ENCODE measurements around the gene COPS8.
A peak's percentile ranks its signal among the peaks of the same experiment; 100 is the strongest.

The COPS8 gene

GRCh38 chr2:237085248-237086221 lies at the start of gene COPS8:
Gene COPS8, plus strand, starts transcription at chr2:237085889. Its CDS starts 76 bp downstream, at chr2:237085965.
- peak; percentile 81 to 88 (median 85) for DNase-seq (ENCODE audit: low read depth in 2 of 3, low spot score in 1 of 3)

- no peak for DNase-seq (ENCODE audit: low read depth in 2 of 3, low spot score in 1 of 3)
Measured at GRCh38 chr2:237039301-237040031, 46.2 kb upstream of the COPS8 start.

GRCh38 chr2:237041231-237041630 lies 44.5 kb upstream of the COPS8 start:
- no peak for DNase-seq (ENCODE audit: low read depth in 2 of 3, low spot score in 1 of 3)

GRCh38 chr2:237042101-237042500 lies 43.6 kb upstream of the COPS8 start:
- no peak for DNase-seq (ENCODE audit: low read depth in 2 of 3, low spot score in 1 of 3)

- no peak for DNase-seq (ENCODE audit: low read depth in 2 of 3, low spot score in 1 of 3)
Measured at GRCh38 chr2:237043866-237044265, 41.8 kb upstream of the COPS8 start.

- no peak for DNase-seq (ENCODE audit: low read depth in 2 of 3, low spot score in 1 of 3)
Measured at GRCh38 chr2:237044281-237044680, 41.4 kb upstream of the COPS8 start.

- no peak for DNase-seq (ENCODE audit: low read depth in 2 of 3, low spot score in 1 of 3)
Measured at GRCh38 chr2:237045449-237045848, 40.2 kb upstream of the COPS8 start.

- no peak for DNase-seq (ENCODE audit: low read depth in 2 of 3, low spot score in 1 of 3)
Measured at GRCh38 chr2:237048595-237048994, 37.1 kb upstream of the COPS8 start.

GRCh38 chr2:237051861-237052260 lies 33.8 kb upstream of the COPS8 start:
- DNase-seq (ENCODE audit: low read depth in 2 of 3, low spot score in 1 of 3), result no peak

GRCh38 chr2:237053066-237053465 lies 32.6 kb upstream of the COPS8 start:
- no peak for DNase-seq (ENCODE audit: low read depth in 2 of 3, low spot score in 1 of 3)

- no peak for DNase-seq (ENCODE audit: low read depth in 2 of 3, low spot score in 1 of 3)
Measured at GRCh38 chr2:237055386-237056100, 30.1 kb upstream of the COPS8 start.

- no peak for DNase-seq (ENCODE audit: low read depth in 2 of 3, low spot score in 1 of 3)
Measured at GRCh38 chr2:237056287-237056875, 29.3 kb upstream of the COPS8 start.

GRCh38 chr2:237057107-237057506 lies 28.6 kb upstream of the COPS8 start:
- DNase-seq (ENCODE audit: low read depth in 2 of 3, low spot score in 1 of 3), result no peak

- no peak for DNase-seq (ENCODE audit: low read depth in 2 of 3, low spot score in 1 of 3)
Measured at GRCh38 chr2:237057893-237058300, 27.8 kb upstream of the COPS8 start.

- no peak for DNase-seq (ENCODE audit: low read depth in 2 of 3, low spot score in 1 of 3)
Measured at GRCh38 chr2:237058423-237058822, 27.3 kb upstream of the COPS8 start.

GRCh38 chr2:237059155-237059875 lies 26.4 kb upstream of the COPS8 start:
- DNase-seq (ENCODE audit: low read depth in 2 of 3, low spot score in 1 of 3), result no peak

GRCh38 chr2:237060534-237061312 lies 25.0 kb upstream of the COPS8 start:
- DNase-seq (ENCODE audit: low read depth in 2 of 3, low spot score in 1 of 3), result no peak

- no peak for DNase-seq (ENCODE audit: low read depth in 2 of 3, low spot score in 1 of 3)
Measured at GRCh38 chr2:237061356-237061755, 24.3 kb upstream of the COPS8 start.

- DNase-seq (ENCODE audit: low read depth in 2 of 3, low spot score in 1 of 3), result no peak
Measured at GRCh38 chr2:237062585-237062984, 23.1 kb upstream of the COPS8 start.
